Activated naive CD4-positive, alpha-beta T cell treated with anti-CD3 and anti-CD28 coated beads, Interleukin-2, amount 10 ng/mL, durations not matched to agents 7 days and 5 days (primary cell): ENCODE measurements around the gene L1CAM.
A peak's percentile ranks its signal among the peaks of the same experiment; 100 is the strongest.

Experiments
- CTCF ChIA-PET: fragments of 350-600 bp; sonication (Branson Sonifier 250); formaldehyde crosslinking; loops from one replicate; lab custom pipeline; 2021; ENCODE audit warnings: antibody characterized with exemption; lab: Charles Lee
- DNase-seq: peaks from one replicate; pipeline ENCODE4 v3.0.0-alpha.2; 2020
- H3K27ac Mint-ChIP-seq: one replicate; pipeline ENCODE4 v1.8.0; 2021; ENCODE audit warnings: mild to moderate bottlenecking, moderate library complexity, mixed read lengths
- H3K27me3 Mint-ChIP-seq: one replicate; pipeline ENCODE4 v1.8.0; 2021; ENCODE audit warnings: mild to moderate bottlenecking, mixed read lengths
- H3K36me3 Mint-ChIP-seq: one replicate; pipeline ENCODE4 v1.8.0; 2021; ENCODE audit warnings: mixed read lengths
- H3K4me1 Mint-ChIP-seq: one replicate; pipeline ENCODE4 v1.8.0; 2021; ENCODE audit warnings: mixed read lengths
- H3K4me3 Mint-ChIP-seq: one replicate; pipeline ENCODE4 v1.8.0; 2021; ENCODE audit warnings: mild to moderate bottlenecking, moderate library complexity, mixed read lengths
- H3K9me3 Mint-ChIP-seq: one replicate; pipeline ENCODE4 v1.8.0; 2021; ENCODE audit warnings: mixed read lengths

L1CAM gene

DNA sequence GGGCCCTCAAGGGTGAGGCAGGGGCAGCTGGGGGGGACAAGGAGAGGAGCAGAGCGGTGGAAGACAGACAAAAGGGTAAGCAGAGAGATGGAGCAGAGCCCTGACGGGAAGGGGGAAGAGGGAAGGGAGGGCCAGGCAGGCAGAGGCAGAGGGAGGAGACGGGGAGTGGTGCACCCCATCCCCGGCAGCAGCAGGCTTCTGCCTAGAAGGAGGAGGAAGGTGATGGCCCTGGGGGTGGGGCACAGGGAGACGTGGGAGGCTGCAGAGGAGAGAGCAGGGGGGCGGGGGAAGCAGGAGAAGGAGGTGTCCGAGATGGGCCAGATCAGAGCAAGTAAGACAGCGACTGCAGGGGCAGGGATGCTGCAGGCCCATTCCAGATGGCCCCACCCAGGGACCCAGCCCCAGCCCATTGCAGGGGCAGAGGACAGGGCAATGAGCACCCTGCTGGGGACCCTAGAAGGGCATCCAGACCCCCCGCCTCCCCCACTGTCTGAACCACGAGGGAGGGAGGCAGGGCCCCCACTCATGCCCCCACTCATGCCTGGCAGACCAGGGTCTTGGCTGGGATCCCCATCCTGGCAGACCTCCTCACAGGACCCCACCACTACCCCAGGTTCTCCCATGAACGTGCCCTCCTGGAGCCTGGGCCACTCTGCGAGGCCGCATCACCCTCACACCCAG lies 2.7 kb downstream of the L1CAM start:
- H3K4me3 Mint-ChIP-seq = no peak overlapping the region
- peaks cover 18% of the 10 kb centered on the region for H3K4me1 Mint-ChIP-seq
- DNase-seq = no peak
- no peaks in the 10 kb centered on the region for H3K36me3 Mint-ChIP-seq
- no peaks in the 10 kb centered on the region for H3K9me3 Mint-ChIP-seq
- H3K27me3 Mint-ChIP-seq = peaks cover 90% of the 10 kb centered on the region
- CTCF ChIA-PET = no interaction called here
- no peak overlapping the region for H3K27ac Mint-ChIP-seq

GRCh38 chrX:153882557-153882956 lies 3.4 kb downstream of the L1CAM start:
- CTCF ChIA-PET = no interaction called here
- Mint-ChIP-seq H3K27me3 (peaks cover 90% of the 10 kb centered on the region), H3K4me3 (no peak overlapping the region), H3K27ac (no peak overlapping the region), H3K9me3 (no peaks in the 10 kb centered on the region), H3K4me1 (peaks cover 25% of the 10 kb centered on the region), H3K36me3 (no peaks in the 10 kb centered on the region)
- DNase-seq = no peak

GRCh38 chrX:153882086-153882498 lies 3.9 kb downstream of the L1CAM start:
- no peak overlapping the region for H3K27ac Mint-ChIP-seq
- H3K36me3 Mint-ChIP-seq = no peaks in the 10 kb centered on the region
- CTCF ChIA-PET = no interaction called here
- H3K4me3 Mint-ChIP-seq = no peak overlapping the region
- peaks cover 28% of the 10 kb centered on the region for H3K4me1 Mint-ChIP-seq
- no peaks in the 10 kb centered on the region for H3K9me3 Mint-ChIP-seq
- no peak for DNase-seq
- peaks cover 89% of the 10 kb centered on the region for H3K27me3 Mint-ChIP-seq

GRCh38 chrX:153881281-153881680 lies 4.7 kb downstream of the L1CAM start:
- H3K27ac Mint-ChIP-seq = no peak overlapping the region
- peaks cover 28% of the 10 kb centered on the region for H3K4me1 Mint-ChIP-seq
- peaks cover 81% of the 10 kb centered on the region for H3K27me3 Mint-ChIP-seq
- CTCF ChIA-PET = no interaction called here
- no peak overlapping the region for H3K4me3 Mint-ChIP-seq
- DNase-seq = no peak
- no peaks in the 10 kb centered on the region for H3K36me3 Mint-ChIP-seq
- H3K9me3 Mint-ChIP-seq = no peaks in the 10 kb centered on the region

GRCh38 chrX:153880440-153880815 lies 5.5 kb downstream of the L1CAM start:
- H3K4me3 Mint-ChIP-seq = no peak overlapping the region
- no peak overlapping the region for H3K27ac Mint-ChIP-seq
- H3K27me3 Mint-ChIP-seq = peaks cover 79% of the 10 kb centered on the region
- peaks cover 27% of the 10 kb centered on the region for H3K4me1 Mint-ChIP-seq
- H3K9me3 Mint-ChIP-seq = no peaks in the 10 kb centered on the region
- CTCF ChIA-PET = no interaction called here
- no peaks in the 10 kb centered on the region for H3K36me3 Mint-ChIP-seq
- no peak for DNase-seq

- Mint-ChIP-seq H3K9me3 (no peaks in the 10 kb centered on the region), H3K27me3 (peaks cover 79% of the 10 kb centered on the region), H3K4me1 (peaks cover 23% of the 10 kb centered on the region), H3K4me3 (no peak overlapping the region), H3K27ac (no peak overlapping the region), H3K36me3 (no peaks in the 10 kb centered on the region)
- no peak for DNase-seq
- CTCF ChIA-PET = no interaction called here
These were observed 6.1 kb downstream of the L1CAM start for GRCh38 chrX:153879741-153880439.

DNA sequence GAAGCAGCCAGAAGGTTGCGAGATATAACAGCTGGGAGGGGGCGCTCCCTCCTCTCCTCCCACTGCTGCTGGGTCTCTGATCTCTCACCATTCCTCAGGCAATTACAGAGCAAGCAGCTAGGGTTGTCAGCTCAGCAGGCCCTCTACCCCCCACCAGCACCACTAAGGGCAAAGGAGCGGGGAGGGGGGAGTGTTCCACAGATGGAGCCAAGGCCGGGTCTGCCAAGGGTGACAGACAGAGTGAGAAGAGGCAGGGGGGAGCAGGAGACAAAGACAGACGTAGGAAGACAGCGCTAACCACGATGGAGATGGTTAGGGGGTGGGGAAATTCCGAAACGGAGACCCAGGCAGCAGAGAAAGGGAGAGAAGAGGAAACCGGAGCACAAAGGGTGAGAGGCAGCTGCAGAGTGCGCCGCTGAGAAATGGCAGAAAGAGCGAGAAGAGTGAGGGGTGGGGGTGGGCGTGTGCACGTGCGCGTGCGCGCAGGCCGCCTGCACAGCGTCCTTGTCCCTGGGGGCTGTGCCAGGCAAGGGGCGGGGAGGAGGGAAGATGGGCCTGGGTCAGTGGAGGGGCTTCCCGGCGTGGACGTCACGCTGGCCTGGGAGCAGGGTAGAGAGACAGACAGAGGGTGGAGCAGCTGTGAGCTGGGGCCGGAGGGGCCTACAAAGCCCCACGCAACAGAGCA lies 6.9 kb downstream of the L1CAM start:
- Mint-ChIP-seq H3K36me3 (no peaks in the 10 kb centered on the region), H3K4me3 (no peak overlapping the region), H3K9me3 (no peaks in the 10 kb centered on the region), H3K27me3 (peaks cover 78% of the 10 kb centered on the region), H3K4me1 (peaks cover 20% of the 10 kb centered on the region), H3K27ac (no peak overlapping the region)
- no peak for DNase-seq
- CTCF ChIA-PET = interaction anchor here (1.0 to 1.2 kb wide), 2 partner anchors 43 to 87 kb away, joined by 3 read pairs; no protein-coding TSS in a partner anchor

GRCh38 chrX:153878345-153878744 lies 7.6 kb downstream of the L1CAM start:
- no peaks in the 10 kb centered on the region for H3K9me3 Mint-ChIP-seq
- H3K27ac Mint-ChIP-seq = no peak overlapping the region
- CTCF ChIA-PET = interaction anchor here (1.0 to 1.2 kb wide), 2 partner anchors 43 to 86 kb away, joined by 3 read pairs; no protein-coding TSS in a partner anchor

GRCh38 chrX:153877571-153878261 lies 8.3 kb downstream of the L1CAM start:
- Mint-ChIP-seq H3K4me3 (no peak overlapping the region), H3K27me3 (peaks cover 79% of the 10 kb centered on the region), H3K4me1 (peaks cover 20% of the 10 kb centered on the region), H3K9me3 (no peaks in the 10 kb centered on the region), H3K27ac (no peak overlapping the region), H3K36me3 (no peaks in the 10 kb centered on the region)
- DNase-seq = no peak
- CTCF ChIA-PET = interaction anchor here (1.2 kb wide), 1 partner anchor 86 kb away, joined by 3 read pairs; no protein-coding TSS in a partner anchor

More at GRCh38 chrX:153878345-153878744, 7.6 kb downstream of the L1CAM start:
- H3K4me3 Mint-ChIP-seq = no peak overlapping the region
- H3K27me3 Mint-ChIP-seq = peaks cover 79% of the 10 kb centered on the region
- no peak for DNase-seq
- H3K36me3 Mint-ChIP-seq = no peaks in the 10 kb centered on the region
- peaks cover 20% of the 10 kb centered on the region for H3K4me1 Mint-ChIP-seq

- no peak overlapping the region for H3K27ac Mint-ChIP-seq
- no peak overlapping the region for H3K4me3 Mint-ChIP-seq
- CTCF ChIA-PET = no interaction called here
- peaks cover 20% of the 10 kb centered on the region for H3K4me1 Mint-ChIP-seq
- peaks cover 77% of the 10 kb centered on the region for H3K27me3 Mint-ChIP-seq
- H3K36me3 Mint-ChIP-seq = no peaks in the 10 kb centered on the region
- H3K9me3 Mint-ChIP-seq = no peaks in the 10 kb centered on the region
- DNase-seq = no peak
These were observed 9.9 kb downstream of the L1CAM start for GRCh38 chrX:153876112-153876491.

GRCh38 chrX:153875391-153876111 lies 10.4 kb downstream of the L1CAM start:
- Mint-ChIP-seq H3K9me3 (no peaks in the 10 kb centered on the region), H3K4me1 (peaks cover 20% of the 10 kb centered on the region), H3K4me3 (no peak overlapping the region), H3K36me3 (no peaks in the 10 kb centered on the region), H3K27me3 (peaks cover 74% of the 10 kb centered on the region), H3K27ac (no peak overlapping the region)
- peak; percentile 76 for DNase-seq
- CTCF ChIA-PET = no interaction called here

DNA sequence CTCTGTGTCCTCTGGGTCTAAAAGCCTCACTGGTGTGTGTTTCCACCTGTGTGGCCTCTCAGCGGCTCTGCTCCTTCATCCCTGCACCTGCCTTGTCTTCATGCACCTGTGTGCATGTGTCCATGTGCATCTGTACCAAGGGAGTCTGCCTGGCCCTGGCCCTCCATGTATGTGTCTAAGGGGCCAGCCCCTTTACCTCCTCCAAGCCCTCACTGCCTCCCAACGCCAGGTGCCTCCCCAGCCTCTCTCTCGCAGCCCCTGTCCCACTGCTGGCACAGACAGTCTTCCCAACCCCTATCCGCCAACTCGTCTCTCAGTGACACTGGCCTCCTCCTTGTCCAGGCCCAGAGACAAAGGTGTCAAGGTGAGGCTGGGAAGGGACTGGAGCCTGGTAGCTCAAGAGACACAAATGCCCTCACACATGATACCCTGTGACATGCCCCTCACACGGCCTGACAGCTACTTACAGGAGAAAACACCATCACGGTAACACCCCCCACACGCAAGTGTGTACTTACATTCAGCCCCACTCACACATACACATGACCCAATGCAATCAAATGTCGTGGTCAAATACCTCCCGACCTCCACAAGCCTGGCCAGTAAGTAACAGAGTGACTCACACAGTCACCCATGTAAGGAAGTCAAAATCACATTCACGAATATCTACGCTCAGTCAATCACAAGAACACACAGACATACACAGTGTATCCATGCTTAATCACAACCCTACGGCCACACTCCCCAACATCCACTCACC lies 11.4 kb downstream of the L1CAM start:
- no peak for DNase-seq
- CTCF ChIA-PET = no interaction called here
- H3K27ac Mint-ChIP-seq = no peak overlapping the region
- no peaks in the 10 kb centered on the region for H3K9me3 Mint-ChIP-seq
- H3K4me3 Mint-ChIP-seq = no peak overlapping the region
- peaks cover 67% of the 10 kb centered on the region for H3K27me3 Mint-ChIP-seq
- peaks cover 20% of the 10 kb centered on the region for H3K4me1 Mint-ChIP-seq
- H3K36me3 Mint-ChIP-seq = no peaks in the 10 kb centered on the region

DNA sequence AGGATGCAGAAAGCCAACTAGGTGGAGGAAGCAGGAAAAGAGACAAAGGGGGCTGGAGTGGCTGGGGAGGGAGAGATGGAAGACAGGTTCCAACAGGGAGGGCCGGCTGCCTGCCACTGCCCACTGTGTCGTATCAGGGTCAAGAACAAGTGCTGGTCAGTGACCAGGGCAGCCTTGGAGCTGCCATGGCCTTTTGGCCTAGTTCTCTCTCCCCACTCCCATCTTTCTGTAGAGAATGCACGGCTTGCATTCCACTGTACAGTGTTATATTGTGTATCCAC lies 11.9 kb downstream of the L1CAM start:
- no peak overlapping the region for H3K27ac Mint-ChIP-seq
- H3K27me3 Mint-ChIP-seq = peaks cover 61% of the 10 kb centered on the region

More for the DNA sequence above, 11.9 kb downstream of the L1CAM start:
- Mint-ChIP-seq H3K9me3 (no peaks in the 10 kb centered on the region), H3K4me3 (no peak overlapping the region), H3K4me1 (peaks cover 16% of the 10 kb centered on the region), H3K36me3 (no peaks in the 10 kb centered on the region)
- DNase-seq = no peak
- CTCF ChIA-PET = no interaction called here
